HCT116 (cell line): ENCODE data around the gene TNFAIP2. TPM values are rescaled to one million over a fixed set of nuclear protein-coding genes. Genes with fewer than 3 reads are reported as not detected.
A peak's percentile ranks its signal among the peaks of the same experiment; 100 is the strongest.

Source experiments
- ATAC-seq: fragments of 200-7000 bp; cut with Tn5 transposase; 2 replicates; pipeline ENCODE4 v1.9.1; 2020; ENCODE audit warnings: mild to moderate bottlenecking, moderate library complexity
- BruUV-seq: library from RNA; stranded (reverse); fragments of 400-500 nt; replicated peaks from 2 replicates; lab custom pipeline; 2021; lab: Mats Ljungman, UMichigan
- CTCF ChIA-PET: fragments of 300-600 bp; sonication (Branson Sonifier 250); formaldehyde crosslinking; loops from one replicate; lab custom pipeline; 2021; ENCODE audit warnings: antibody characterized with exemption; lab: Charles Lee
- POLR2A ChIA-PET: fragments of 300-600, 350-600 bp; sonication (Branson Sonifier 250); formaldehyde crosslinking; loops from one replicate; lab custom pipeline; 2021; ENCODE audit warnings: antibody characterized with exemption; lab: Charles Lee
- RAD21 ChIA-PET, 2 experiments: fragments of 300-600 bp; sonication (Branson Sonifier 250); formaldehyde crosslinking; loops; one replicate each; lab custom pipeline; 2023; ENCODE audit warnings: low total read pairs in 2 of 2; ENCODE audit not compliant: uncharacterized antibody in 2 of 2, unreplicated experiment in 2 of 2, low non-redundant PET in 1 of 2; lab: Charles Lee
- DNase-seq: peaks from one replicate; pipeline ENCODE4 v3.0.0-alpha.2; 2010; ENCODE audit warnings: low read depth, low spot score
- H2AFZ ChIP-seq: fragments of 200-600 bp; shearing (Covaris generic), sonication (generic); 2 replicates; pipeline ENCODE4 v1.6.1; 2017; ENCODE audit warnings: low read depth, mixed run types, mixed read lengths, antibody characterized with exemption, low read length; ENCODE audit not compliant: poor library complexity, severe bottlenecking
- H3K27ac ChIP-seq: 2 replicates; pipeline ENCODE4 v1.5.1; 2012; ENCODE audit warnings: low read depth, low read length
- H3K27me3 ChIP-seq: fragments of 200-600 bp; sonication (generic); 2 replicates; pipeline ENCODE4 v1.6.1; 2016; ENCODE audit warnings: mixed run types, low read length, mixed read lengths; ENCODE audit not compliant: insufficient read depth
- H3K36me3 ChIP-seq, 2 experiments: fragments of 200-500 bp in 1 of 2; fragments of 200-600 bp in 1 of 2; sonication (Bioruptor generic) in 1 of 2; sonication (generic) in 1 of 2; 2 replicates each; pipeline versions ENCODE4 v1.5.1 to v1.6.1; 2014 to 2016; ENCODE audit warnings: low read length in 2 of 2, inconsistent platforms in 1 of 2, mixed read lengths in 1 of 2, mixed run types in 1 of 2; ENCODE audit not compliant: insufficient read depth in 2 of 2, control insufficient read depth in 1 of 2
- H3K4me1 ChIP-seq, 2 experiments: fragments of 200-600 bp in 1 of 2; sonication (generic) in 1 of 2; 2 replicates each; pipeline versions ENCODE4 v1.5.1 to v1.6.1; 2012 to 2017; ENCODE audit warnings: low read length in 2 of 2, inconsistent platforms in 1 of 2, mild to moderate bottlenecking in 1 of 2, mixed read lengths in 1 of 2, mixed run types in 1 of 2, moderate library complexity in 1 of 2; ENCODE audit not compliant: insufficient read depth in 2 of 2, control insufficient read depth in 1 of 2
- H3K4me2 ChIP-seq: fragments of 200-600 bp; sonication (generic); 2 replicates; pipeline ENCODE4 v1.6.1; 2017; ENCODE audit warnings: mixed run types, low read length, mixed read lengths
- H3K4me3 ChIP-seq, 2 experiments: fragments of 200-600 bp in 1 of 2; sonication (generic) in 1 of 2; replicated peaks in 1 of 2; 2 replicates each; pipeline ENCODE4 v1.5.1; 2011 to 2016; ENCODE audit warnings: low read length in 2 of 2, control low read depth in 1 of 2, low read depth in 1 of 2, mild to moderate bottlenecking in 1 of 2, mixed read lengths in 1 of 2, mixed run types in 1 of 2
- H3K79me2 ChIP-seq: fragments of 200-600 bp; sonication (generic); 2 replicates; pipeline ENCODE4 v1.6.1; 2017; ENCODE audit warnings: mild to moderate bottlenecking, mixed run types, low read length, moderate library complexity, mixed read lengths; ENCODE audit not compliant: insufficient read depth
- H3K9ac ChIP-seq: fragments of 200-600 bp; sonication (generic); 2 replicates; pipeline ENCODE4 v1.6.1; 2016; ENCODE audit warnings: low read length, mixed read lengths
- H3K9me2 ChIP-seq: fragments of 200-600 bp; sonication (generic), shearing (Covaris generic); 2 replicates; pipeline ENCODE4 v1.6.1; 2017; ENCODE audit warnings: mixed run types, mild to moderate bottlenecking, moderate library complexity; ENCODE audit not compliant: insufficient read depth
- H3K9me3 ChIP-seq, 2 experiments: fragments of 200-500 bp in 1 of 2; fragments of 200-600 bp in 1 of 2; sonication (Bioruptor generic) in 1 of 2; sonication (generic) in 1 of 2; 2 replicates each; pipeline ENCODE4 v1.6.1; 2014 to 2017; ENCODE audit warnings: low read length in 2 of 2, mixed read lengths in 2 of 2, inconsistent platforms in 1 of 2, low read depth in 1 of 2, mild to moderate bottlenecking in 1 of 2, mixed run types in 1 of 2, moderate library complexity in 1 of 2; ENCODE audit not compliant: control insufficient read depth in 1 of 2, insufficient read depth in 1 of 2
- H4K20me1 ChIP-seq: fragments of 200-600 bp; sonication (generic), shearing (Covaris generic); 2 replicates; pipeline ENCODE4 v1.6.1; 2017; ENCODE audit warnings: mixed run types, mild to moderate bottlenecking, moderate library complexity; ENCODE audit not compliant: insufficient read depth
- CBX3 ChIP-seq: IDR thresholded peaks from 2 replicates; pipeline ENCODE4 v1.6.1; 2012; ENCODE audit warnings: low read depth
- ELF1 ChIP-seq: IDR thresholded peaks from 2 replicates; pipeline ENCODE4 v1.6.1; 2012; ENCODE audit warnings: low read depth, borderline replicate concordance
- EZH2 ChIP-seq: fragments of 200-600 bp; sonication (generic); IDR thresholded peaks from 2 replicates; pipeline ENCODE4 v1.6.1; 2017; ENCODE audit warnings: antibody characterized with exemption, mixed run types
- FOSL1 ChIP-seq: IDR thresholded peaks from 2 replicates; pipeline ENCODE4 v1.6.1; 2012; ENCODE audit warnings: low read depth
- POLR2A ChIP-seq: IDR thresholded peaks from 2 replicates; pipeline ENCODE4 v1.7.0; 2011; ENCODE audit warnings: borderline replicate concordance; ENCODE audit not compliant: insufficient read depth, insufficient read length; ENCODE audit errors: extremely low read depth
- POLR2AphosphoS5 ChIP-seq: IDR thresholded peaks from 2 replicates; pipeline ENCODE4 v1.6.1; 2011; ENCODE audit warnings: mild to moderate bottlenecking, low read depth, low read length, moderate library complexity
- SIN3A ChIP-seq: IDR thresholded peaks from 2 replicates; pipeline ENCODE4 v1.6.1; 2012; ENCODE audit warnings: low read depth
- SP1 ChIP-seq: IDR thresholded peaks from 2 replicates; pipeline ENCODE4 v1.6.1; 2012; ENCODE audit warnings: low read depth
- SRF ChIP-seq: IDR thresholded peaks from 2 replicates; pipeline ENCODE4 v1.6.1; 2012; ENCODE audit warnings: low read depth
- YY1 ChIP-seq: IDR thresholded peaks from 2 replicates; pipeline ENCODE4 v1.6.1; 2011; ENCODE audit warnings: low read length, low read depth, moderate library complexity, mild to moderate bottlenecking; ENCODE audit not compliant: insufficient replicate concordance; ENCODE audit errors: extremely low read depth
- ZFX ChIP-seq: fragments of 450-650 bp; IDR thresholded peaks from 2 replicates; pipeline ENCODE4 v1.6.1; 2017
- ZNF274 ChIP-seq: fragments of 200-500 bp; sonication (Bioruptor generic); IDR thresholded peaks from 2 replicates; pipeline ENCODE4 v1.6.1; 2014; ENCODE audit warnings: mild to moderate bottlenecking, low read depth, low read length, inconsistent platforms
- intact Hi-C: fragments of 100-400 bp; cut with micrococcal nuclease; formaldehyde crosslinking; loops from 2 replicates; pipeline ENCODE4 v1.10.0; 2022
- total RNA-seq: library from RNA; stranded (reverse); gene quantifications from one replicate; pipeline ENCODE4 v1.2.1, GENCODE V29; 2021; ENCODE audit not compliant: unreplicated experiment
- TF ChIP-seq, protein P1 (sequence below): IDR thresholded peaks from 2 replicates; pipeline ENCODE4 v1.6.1; 2012; ENCODE audit warnings: low read depth

Gene TNFAIP2
- total RNA-seq, 1 experiment from 2014 or later: 74.8 TPM

DNA sequence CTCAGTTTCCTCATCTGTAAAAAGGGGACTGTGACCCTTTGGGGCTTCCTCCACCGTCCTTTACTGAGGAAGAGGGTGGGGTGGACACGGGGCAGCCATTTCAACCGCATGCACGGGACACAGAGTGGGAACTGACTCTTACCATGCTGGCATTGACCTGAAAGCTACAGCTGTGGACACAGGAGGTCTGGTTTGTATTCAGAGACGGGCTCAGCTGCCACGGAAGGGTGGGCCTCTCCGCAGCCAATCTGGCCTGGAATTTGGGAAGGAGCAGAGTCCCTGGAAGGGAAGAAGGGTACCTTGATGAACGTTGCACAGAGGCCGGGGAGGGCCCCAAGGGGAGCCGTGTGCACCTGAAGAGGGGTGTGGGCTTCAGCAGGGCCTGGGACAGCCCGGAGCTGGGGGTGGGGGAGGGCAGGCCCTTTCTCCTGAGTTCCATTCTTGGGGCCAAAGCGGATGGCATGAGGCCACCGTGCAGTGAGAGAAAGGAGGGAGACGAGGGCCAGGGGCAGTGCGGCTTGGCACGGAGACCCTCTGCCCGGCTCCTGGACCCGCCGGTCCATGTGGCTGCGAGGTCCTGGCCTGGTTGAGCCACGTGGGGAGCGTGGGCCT is 14.5 kb downstream of the TNFAIP2 start:
- no peaks in the 10 kb centered on the region for H3K9me3 ChIP-seq
- peak overlapping the region; percentile 74 for H3K4me2 ChIP-seq
- peak overlapping the region; percentile 67 for H3K27ac ChIP-seq
- peaks cover 18 to 38% of the 10 kb centered on the region in 2 experiments for H3K4me1 ChIP-seq
- ChIA-PET POLR2A (no interaction called here), RAD21 (interaction anchor here (0.6 to 1.9 kb wide), 2 partner anchors 32 to 33 kb away, joined by 4 to 6 read pairs; no protein-coding TSS in a partner anchor), CTCF (interaction anchor here (3.3 kb wide), 1 partner anchor 33 kb away, joined by 14 read pairs; no protein-coding TSS in a partner anchor)
- H3K9ac ChIP-seq: peak overlapping the region; percentile 35; the same call in 1 of the 2 replicates
- DNase-seq (no peak), ATAC-seq (no peak)
- H3K27me3 ChIP-seq: no peaks in the 10 kb centered on the region
- intact Hi-C loops: no loop called here
- H4K20me1 ChIP-seq: no peaks in the 10 kb centered on the region
- H3K4me3 ChIP-seq: no peak overlapping the region
- TF ChIP-seq YY1: no peak
- no peak for TF ChIP-seq ZNF274
- TF ChIP-seq ZFX: no peak
- TF ChIP-seq FOSL1: no peak
- TF ChIP-seq SRF: no peak
- no peaks in the 10 kb centered on the region for H3K79me2 ChIP-seq
- no peaks in the 10 kb centered on the region for H3K9me2 ChIP-seq
- BruUV-seq: no TSS peak
- no peak overlapping the region for H2AFZ ChIP-seq
- peaks cover 7 to 12% of the 10 kb centered on the region in 2 experiments; a peak in 1 of 4 replicates for H3K36me3 ChIP-seq

DNA sequence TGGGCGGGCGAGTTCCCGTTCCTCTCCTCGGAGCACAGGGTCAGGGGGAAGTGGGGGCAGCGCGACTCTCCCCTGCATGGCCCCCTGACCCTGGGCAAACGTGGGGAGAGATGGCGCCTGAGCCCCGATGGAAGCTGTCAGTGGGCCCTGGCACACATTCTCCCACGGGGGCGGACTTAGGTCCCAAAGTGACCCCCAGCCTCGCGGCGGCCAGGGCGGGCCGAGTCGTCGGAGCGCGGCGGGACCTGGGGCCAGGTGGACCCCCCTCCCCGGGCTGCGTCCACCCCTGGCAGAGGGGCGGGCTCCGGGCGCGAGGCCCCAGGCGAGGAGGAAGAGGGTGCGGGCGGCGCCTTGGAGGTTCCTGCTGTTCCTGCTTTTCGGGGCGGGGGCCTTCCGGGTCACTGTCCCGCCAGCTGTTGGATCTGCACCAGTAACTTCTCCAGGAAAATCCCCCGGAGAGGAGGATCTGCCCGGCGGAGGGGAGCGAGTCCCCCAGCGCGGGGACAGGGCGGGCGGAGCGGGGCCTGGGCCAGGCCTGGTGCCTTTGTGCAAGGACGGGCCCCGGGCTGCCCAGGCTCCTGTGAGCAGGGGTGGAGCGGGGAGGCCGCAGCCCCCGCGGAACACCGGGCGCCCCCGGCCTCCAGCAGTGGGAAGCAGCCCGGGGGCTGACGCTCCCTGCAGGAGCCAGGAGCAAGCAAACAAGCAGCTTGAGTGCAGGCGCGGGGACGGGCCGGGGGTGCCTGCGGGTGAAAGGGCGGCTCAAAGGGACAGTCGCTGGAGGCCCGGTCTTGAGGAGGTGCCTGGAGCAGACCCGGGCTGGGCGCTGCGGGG is 15.3 kb downstream of the TNFAIP2 start:
- H3K27ac ChIP-seq: no peak overlapping the region
- H3K9ac ChIP-seq: no peak overlapping the region
- peaks cover 4 to 6% of the 10 kb centered on the region in 2 experiments; a peak in 1 of 4 replicates for H3K36me3 ChIP-seq
- H3K9me2 ChIP-seq: no peaks in the 10 kb centered on the region
- BruUV-seq: no TSS peak
- no peaks in the 10 kb centered on the region for H4K20me1 ChIP-seq
- ChIA-PET CTCF (no interaction called here), POLR2A (no interaction called here), RAD21 (no interaction called here)
- H3K27me3 ChIP-seq: no peaks in the 10 kb centered on the region
- H3K4me1 ChIP-seq: peaks cover 18 to 38% of the 10 kb centered on the region in 2 experiments
- DNase-seq (no peak), ATAC-seq (no peak)
- H3K4me3 ChIP-seq: no peak overlapping the region
- intact Hi-C loops: no loop called here
- H3K4me2 ChIP-seq: no peak overlapping the region
- no peaks in the 10 kb centered on the region for H3K9me3 ChIP-seq
- H2AFZ ChIP-seq: no peak overlapping the region
- no peaks in the 10 kb centered on the region for H3K79me2 ChIP-seq
- TF ChIP-seq ELF1 (no peak), SIN3A (no peak), FOSL1 (no peak), CBX3 (no peak), SRF (no peak), POLR2A (no peak), SP1 (no peak), POLR2AphosphoS5 (no peak), ZFX (no peak), EZH2 (no peak), ZNF274 (no peak)
- TF ChIP-seq, protein P1, sequence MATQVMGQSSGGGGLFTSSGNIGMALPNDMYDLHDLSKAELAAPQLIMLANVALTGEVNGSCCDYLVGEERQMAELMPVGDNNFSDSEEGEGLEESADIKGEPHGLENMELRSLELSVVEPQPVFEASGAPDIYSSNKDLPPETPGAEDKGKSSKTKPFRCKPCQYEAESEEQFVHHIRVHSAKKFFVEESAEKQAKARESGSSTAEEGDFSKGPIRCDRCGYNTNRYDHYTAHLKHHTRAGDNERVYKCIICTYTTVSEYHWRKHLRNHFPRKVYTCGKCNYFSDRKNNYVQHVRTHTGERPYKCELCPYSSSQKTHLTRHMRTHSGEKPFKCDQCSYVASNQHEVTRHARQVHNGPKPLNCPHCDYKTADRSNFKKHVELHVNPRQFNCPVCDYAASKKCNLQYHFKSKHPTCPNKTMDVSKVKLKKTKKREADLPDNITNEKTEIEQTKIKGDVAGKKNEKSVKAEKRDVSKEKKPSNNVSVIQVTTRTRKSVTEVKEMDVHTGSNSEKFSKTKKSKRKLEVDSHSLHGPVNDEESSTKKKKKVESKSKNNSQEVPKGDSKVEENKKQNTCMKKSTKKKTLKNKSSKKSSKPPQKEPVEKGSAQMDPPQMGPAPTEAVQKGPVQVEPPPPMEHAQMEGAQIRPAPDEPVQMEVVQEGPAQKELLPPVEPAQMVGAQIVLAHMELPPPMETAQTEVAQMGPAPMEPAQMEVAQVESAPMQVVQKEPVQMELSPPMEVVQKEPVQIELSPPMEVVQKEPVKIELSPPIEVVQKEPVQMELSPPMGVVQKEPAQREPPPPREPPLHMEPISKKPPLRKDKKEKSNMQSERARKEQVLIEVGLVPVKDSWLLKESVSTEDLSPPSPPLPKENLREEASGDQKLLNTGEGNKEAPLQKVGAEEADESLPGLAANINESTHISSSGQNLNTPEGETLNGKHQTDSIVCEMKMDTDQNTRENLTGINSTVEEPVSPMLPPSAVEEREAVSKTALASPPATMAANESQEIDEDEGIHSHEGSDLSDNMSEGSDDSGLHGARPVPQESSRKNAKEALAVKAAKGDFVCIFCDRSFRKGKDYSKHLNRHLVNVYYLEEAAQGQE: no peak
- TF ChIP-seq, all 23 proteins: peak for 0
